HL-60 (cell line): ENCODE measurements around the gene COX10.

ENCODE experiments used
- DNase-seq, 2 experiments: peaks; one replicate each; pipeline ENCODE4 v3.0.0-alpha.2; 2010 to 2020; ENCODE audit warnings: low read depth in 1 of 2, low spot score in 1 of 2
- H3K27ac ChIP-seq: fragments of 250-450 bp; sonication (Bioruptor Pico); replicated peaks from 2 replicates; pipeline ENCODE4 v1.5.1; 2020; ENCODE audit warnings: mild to moderate bottlenecking, moderate library complexity
- H3K27me3 ChIP-seq: fragments of 250-450 bp; sonication (Bioruptor Pico); 2 replicates; pipeline ENCODE4 v1.5.1; 2021; ENCODE audit warnings: mild to moderate bottlenecking, moderate library complexity; ENCODE audit not compliant: insufficient read depth, poor library complexity, severe bottlenecking
- H3K4me3 ChIP-seq: replicated peaks from 2 replicates; pipeline ENCODE4 v1.5.1; 2011; ENCODE audit warnings: mild to moderate bottlenecking, control low read depth, low read length; ENCODE audit not compliant: insufficient read depth
- CTCF ChIP-seq: IDR thresholded peaks from one replicate; pipeline ENCODE4 v1.5.1; 2011; ENCODE audit warnings: low read length, control low read depth, inconsistent platforms; ENCODE audit not compliant: insufficient read depth
- GABPA ChIP-seq: IDR thresholded peaks from 2 replicates; pipeline ENCODE4 v1.6.1; 2012; ENCODE audit warnings: low read depth
- POLR2AphosphoS5 ChIP-seq: IDR thresholded peaks from 2 replicates; pipeline ENCODE4 v1.6.1; 2012; ENCODE audit warnings: low read depth
- REST ChIP-seq: IDR thresholded peaks from 2 replicates; pipeline ENCODE4 v1.6.1; 2012; ENCODE audit warnings: low read depth; ENCODE audit not compliant: insufficient replicate concordance
- SPI1 ChIP-seq: IDR thresholded peaks from 2 replicates; pipeline ENCODE4 v1.6.1; 2012; ENCODE audit warnings: low read depth, mild to moderate bottlenecking, borderline replicate concordance

Gene COX10

GRCh38 chr17:14033166-14033565 is 36.1 kb upstream of the COX10 start:
- H3K27ac ChIP-seq, result no peak overlapping the region
- no peak for TF ChIP-seq REST
- no peak for TF ChIP-seq POLR2AphosphoS5
- no peak for TF ChIP-seq CTCF
- TF ChIP-seq SPI1, result no peak
- TF ChIP-seq GABPA, result no peak
- DNase-seq, result no peak
- no peak overlapping the region for H3K4me3 ChIP-seq
- no peaks in the 10 kb centered on the region for H3K27me3 ChIP-seq

GRCh38 chr17:14037453-14037852 is 31.9 kb upstream of the COX10 start:
- no peak for TF ChIP-seq REST
- no peak for TF ChIP-seq POLR2AphosphoS5
- no peak for TF ChIP-seq SPI1
- TF ChIP-seq GABPA, result no peak
- no peak for TF ChIP-seq CTCF
- no peak for DNase-seq
- Histone ChIP-seq H3K4me3 (no peak overlapping the region), H3K27ac (no peak overlapping the region), H3K27me3 (no peaks in the 10 kb centered on the region)

GRCh38 chr17:14038206-14038605 is 31.1 kb upstream of the COX10 start:
- TF ChIP-seq GABPA, result no peak
- no peak for DNase-seq
- H3K27me3 ChIP-seq, result no peaks in the 10 kb centered on the region
- H3K4me3 ChIP-seq, result no peak overlapping the region
- H3K27ac ChIP-seq, result no peak overlapping the region

- DNase-seq, result no peak
- no peak overlapping the region for H3K27ac ChIP-seq
- TF ChIP-seq GABPA, result no peak
- TF ChIP-seq POLR2AphosphoS5, result no peak
- no peak for TF ChIP-seq SPI1
- TF ChIP-seq CTCF, result no peak
- TF ChIP-seq REST, result no peak
- H3K27me3 ChIP-seq, result no peaks in the 10 kb centered on the region
- H3K4me3 ChIP-seq, result no peak overlapping the region
Observed at GRCh38 chr17:14042411-14042810, 26.9 kb upstream of the COX10 start.
